Measurements from ENCODE around the gene C3orf38. TPM values are rescaled to one million over a fixed set of nuclear protein-coding genes. Genes with fewer than 3 reads are reported as not detected.

The C3orf38 gene
- polyA plus RNA-seq, 2 of the 4 experiments (the other 2 are of a cell fraction): 18.5 to 25.0 TPM

DNA sequence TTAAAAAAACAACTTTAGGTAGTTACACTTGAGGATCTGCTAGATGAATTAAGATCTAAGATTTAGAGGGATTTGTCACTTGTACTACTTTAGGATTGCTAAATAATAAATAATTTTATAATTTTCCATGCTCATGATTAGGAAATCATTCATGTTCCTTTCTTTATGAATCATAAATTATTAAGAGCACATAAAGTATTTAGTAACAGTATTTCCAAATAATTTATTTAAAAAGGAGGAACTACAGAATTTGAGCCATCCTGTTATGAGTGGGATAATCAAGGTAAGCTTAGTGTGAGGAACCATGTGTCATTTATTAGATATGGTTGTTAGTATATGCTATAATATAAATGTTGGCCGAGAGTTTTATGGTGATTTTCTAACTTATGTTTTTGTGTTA lies 37.5 kb upstream of the C3orf38 start:
- H3K4me2 ChIP-seq: no peak overlapping the region
- no peak for FAIRE-seq
- ChIA-PET POLR2A (no interaction called here), CTCF (interaction anchor here (1.0 to 2.5 kb wide), 5 partner anchors 10 to 39 kb away, joined by 3 to 7 read pairs (median 3); partner anchors contain the start of gene C3orf38)
- no peak for ATAC-seq
- H3K4me3 ChIP-seq: no peak overlapping the region
- TF ChIP-seq POLR2AphosphoS2 (conservative IDR thresholded peaks at IDR 0.05; ENCODE audit: low read length) (no peak), SMC3 (IDR thresholded peaks at IDR 0.05) (no peak), NPAS2 (CRISPR knock-in tag; IDR thresholded peaks at IDR 0.05; ENCODE audit: borderline replicate concordance) (no peak), FOSB (CRISPR knock-in tag; IDR thresholded peaks at IDR 0.05) (no peak), MAFK (IDR thresholded peaks at IDR 0.05; ENCODE audit: partially characterized antibody) (no peak), CHD4 (IDR thresholded peaks at IDR 0.05; ENCODE audit: borderline replicate concordance) (no peak), EP300 (IDR thresholded peaks at IDR 0.05) (no peak), TP53 (CRISPR knock-in tag; IDR thresholded peaks at IDR 0.05) (no peak), SREBF2 (IDR thresholded peaks at IDR 0.05) (no peak), CEBPB (IDR thresholded peaks at IDR 0.05) (no peak), NFE2L2 (conservative IDR thresholded peaks at IDR 0.05; ENCODE audit: low read length) (no peak)
- TF ChIP-seq, protein P1, sequence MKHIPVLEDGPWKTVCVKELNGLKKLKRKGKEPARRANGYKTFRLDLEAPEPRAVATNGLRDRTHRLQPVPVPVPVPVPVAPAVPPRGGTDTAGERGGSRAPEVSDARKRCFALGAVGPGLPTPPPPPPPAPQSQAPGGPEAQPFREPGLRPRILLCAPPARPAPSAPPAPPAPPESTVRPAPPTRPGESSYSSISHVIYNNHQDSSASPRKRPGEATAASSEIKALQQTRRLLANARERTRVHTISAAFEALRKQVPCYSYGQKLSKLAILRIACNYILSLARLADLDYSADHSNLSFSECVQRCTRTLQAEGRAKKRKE (CRISPR knock-in tag; IDR thresholded peaks at IDR 0.05; ENCODE audit: low read depth): no peak
- TF ChIP-seq, protein P2, sequence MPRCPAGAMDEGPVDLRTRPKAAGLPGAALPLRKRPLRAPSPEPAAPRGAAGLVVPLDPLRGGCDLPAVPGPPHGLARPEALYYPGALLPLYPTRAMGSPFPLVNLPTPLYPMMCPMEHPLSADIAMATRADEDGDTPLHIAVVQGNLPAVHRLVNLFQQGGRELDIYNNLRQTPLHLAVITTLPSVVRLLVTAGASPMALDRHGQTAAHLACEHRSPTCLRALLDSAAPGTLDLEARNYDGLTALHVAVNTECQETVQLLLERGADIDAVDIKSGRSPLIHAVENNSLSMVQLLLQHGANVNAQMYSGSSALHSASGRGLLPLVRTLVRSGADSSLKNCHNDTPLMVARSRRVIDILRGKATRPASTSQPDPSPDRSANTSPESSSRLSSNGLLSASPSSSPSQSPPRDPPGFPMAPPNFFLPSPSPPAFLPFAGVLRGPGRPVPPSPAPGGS (IDR thresholded peaks at IDR 0.05): no peak
- H3K4me1 ChIP-seq: peaks cover 3% of the 10 kb centered on the region; the same call in 1 of the 3 replicates
- WGBS (ENCODE audit: missing lambda C conversion rate): 88% methylated on average over 1 of the region's 1 CpG
- no peak for DNase-seq (ENCODE audit: low read depth in 1 of 2, low spot score in 1 of 2)
- no peak overlapping the region for H3K27ac ChIP-seq
- H3K9me3 ChIP-seq: no peaks in the 10 kb centered on the region

DNA sequence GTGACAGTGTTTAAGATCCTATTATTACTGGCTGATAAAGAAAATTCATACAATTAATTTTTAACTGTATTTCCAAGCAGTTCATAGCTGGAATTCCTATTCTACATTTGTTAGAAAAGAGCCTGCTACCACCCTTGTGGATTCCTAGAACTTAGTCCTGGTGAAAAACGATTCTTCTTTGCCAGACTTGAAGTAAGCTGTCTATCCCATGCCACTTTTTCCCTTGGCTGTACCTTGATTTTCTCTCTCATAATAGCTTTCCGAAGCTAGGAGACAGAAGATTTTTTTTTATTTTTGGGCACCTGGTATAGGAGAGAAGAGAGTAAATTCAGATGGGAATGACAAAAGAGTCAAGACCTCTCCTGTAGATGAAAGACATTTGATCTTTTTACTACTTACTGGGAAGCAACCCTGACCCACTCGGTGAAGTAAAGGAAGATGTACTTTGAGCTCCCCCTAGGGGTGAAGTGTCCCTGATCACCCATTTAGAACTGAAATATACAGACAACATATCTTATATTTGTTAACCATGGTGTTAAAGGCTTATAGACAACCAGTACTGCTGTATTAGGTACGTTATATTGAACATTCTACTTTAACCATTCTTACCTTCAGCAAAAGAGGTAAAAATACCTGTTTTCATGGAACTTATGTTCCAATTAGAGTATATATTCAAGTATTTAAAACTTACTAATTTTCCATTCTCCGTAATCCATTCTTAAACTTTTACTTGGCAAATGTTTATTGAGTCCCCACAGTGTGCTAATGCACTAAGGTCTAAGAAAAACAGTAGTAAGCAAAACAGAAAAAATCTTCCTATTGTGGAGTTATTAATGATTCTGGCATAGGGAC lies 36.2 kb upstream of the C3orf38 start:
- TF ChIP-seq SMC3 (IDR thresholded peaks at IDR 0.05) (peak; percentile 31; the same call in 2 of the 3 replicates), KDM1A (IDR thresholded peaks at IDR 0.05; ENCODE audit: low read depth) (no peak), RAD21 (conservative IDR thresholded peaks at IDR 0.05 in 1 of 2, IDR thresholded peaks at IDR 0.05 in 1 of 2) (peak; percentile 65 to 67), HOXB5 (CRISPR knock-in tag; IDR thresholded peaks at IDR 0.05) (no peak), RCOR1 (IDR thresholded peaks at IDR 0.05; ENCODE audit: low read depth, low read length) (no peak), NPAS2 (CRISPR knock-in tag; IDR thresholded peaks at IDR 0.05; ENCODE audit: borderline replicate concordance) (no peak), TP53 (CRISPR knock-in tag; IDR thresholded peaks at IDR 0.05) (no peak), POLR2A (IDR thresholded peaks at IDR 0.05; ENCODE audit: low read length) (no peak), EHF (CRISPR knock-in tag; IDR thresholded peaks at IDR 0.05) (no peak), EP300 (IDR thresholded peaks at IDR 0.05) (no peak), HDAC2 (IDR thresholded peaks at IDR 0.05) (no peak), CEBPB (IDR thresholded peaks at IDR 0.05) (no peak), HOXB13 (CRISPR knock-in tag; IDR thresholded peaks at IDR 0.05; ENCODE audit: low read depth) (no peak), SREBF2 (IDR thresholded peaks at IDR 0.05) (no peak), EHMT2 (IDR thresholded peaks at IDR 0.05; ENCODE audit: low read depth) (no peak)
- TF ChIP-seq, protein P3, sequence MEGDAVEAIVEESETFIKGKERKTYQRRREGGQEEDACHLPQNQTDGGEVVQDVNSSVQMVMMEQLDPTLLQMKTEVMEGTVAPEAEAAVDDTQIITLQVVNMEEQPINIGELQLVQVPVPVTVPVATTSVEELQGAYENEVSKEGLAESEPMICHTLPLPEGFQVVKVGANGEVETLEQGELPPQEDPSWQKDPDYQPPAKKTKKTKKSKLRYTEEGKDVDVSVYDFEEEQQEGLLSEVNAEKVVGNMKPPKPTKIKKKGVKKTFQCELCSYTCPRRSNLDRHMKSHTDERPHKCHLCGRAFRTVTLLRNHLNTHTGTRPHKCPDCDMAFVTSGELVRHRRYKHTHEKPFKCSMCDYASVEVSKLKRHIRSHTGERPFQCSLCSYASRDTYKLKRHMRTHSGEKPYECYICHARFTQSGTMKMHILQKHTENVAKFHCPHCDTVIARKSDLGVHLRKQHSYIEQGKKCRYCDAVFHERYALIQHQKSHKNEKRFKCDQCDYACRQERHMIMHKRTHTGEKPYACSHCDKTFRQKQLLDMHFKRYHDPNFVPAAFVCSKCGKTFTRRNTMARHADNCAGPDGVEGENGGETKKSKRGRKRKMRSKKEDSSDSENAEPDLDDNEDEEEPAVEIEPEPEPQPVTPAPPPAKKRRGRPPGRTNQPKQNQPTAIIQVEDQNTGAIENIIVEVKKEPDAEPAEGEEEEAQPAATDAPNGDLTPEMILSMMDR (IDR thresholded peaks at IDR 0.05): peak; percentile 77
- TF ChIP-seq, protein P4, sequence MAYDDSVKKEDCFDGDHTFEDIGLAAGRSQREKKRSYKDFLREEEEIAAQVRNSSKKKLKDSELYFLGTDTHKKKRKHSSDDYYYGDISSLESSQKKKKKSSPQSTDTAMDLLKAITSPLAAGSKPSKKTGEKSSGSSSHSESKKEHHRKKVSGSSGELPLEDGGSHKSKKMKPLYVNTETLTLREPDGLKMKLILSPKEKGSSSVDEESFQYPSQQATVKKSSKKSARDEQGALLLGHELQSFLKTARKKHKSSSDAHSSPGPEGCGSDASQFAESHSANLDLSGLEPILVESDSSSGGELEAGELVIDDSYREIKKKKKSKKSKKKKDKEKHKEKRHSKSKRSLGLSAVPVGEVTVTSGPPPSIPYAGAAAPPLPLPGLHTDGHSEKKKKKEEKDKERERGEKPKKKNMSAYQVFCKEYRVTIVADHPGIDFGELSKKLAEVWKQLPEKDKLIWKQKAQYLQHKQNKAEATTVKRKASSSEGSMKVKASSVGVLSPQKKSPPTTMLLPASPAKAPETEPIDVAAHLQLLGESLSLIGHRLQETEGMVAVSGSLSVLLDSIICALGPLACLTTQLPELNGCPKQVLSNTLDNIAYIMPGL (CRISPR knock-in tag; IDR thresholded peaks at IDR 0.05; ENCODE audit: borderline replicate concordance): no peak
- H3K4me3 ChIP-seq: no peak overlapping the region
- FAIRE-seq (peak; percentile 13), ATAC-seq (peak; percentile 98 to 99), DNase-seq (ENCODE audit: low read depth in 1 of 2, low spot score in 1 of 2) (peak; percentile 37 to 72)
- ChIA-PET POLR2A (interaction anchor here (1.0 kb wide), 1 partner anchor 55 kb away, joined by 3 read pairs; the partner anchor contains the start of gene CGGBP1), CTCF (interaction anchor here (0.5 to 2.5 kb wide), 22 partner anchors 8 to 1143 kb away, joined by 3 to 14 read pairs (median 4); partner anchors contain the start of gene C3orf38)
- H3K4me2 ChIP-seq: peak overlapping the region; percentile 33; the same call in 2 of the 3 replicates
- WGBS (ENCODE audit: missing lambda C conversion rate): 30% methylated on average over 5 of the region's 5 CpGs
- no peaks in the 10 kb centered on the region for H3K9me3 ChIP-seq
- H3K27ac ChIP-seq: no peak overlapping the region
- peaks cover 3% of the 10 kb centered on the region; the same call in 1 of the 3 replicates for H3K4me1 ChIP-seq

Data from A549 (cell line).